Fibroblast of lung (primary cell): ENCODE data around the gene CREB5.

ENCODE experiments used
- CTCF ChIP-seq, 2 donors: IDR thresholded peaks in 1 of 2; conservative IDR thresholded peaks in 1 of 2; 1 replicate in 1 of 2; 2 replicates in 1 of 2; pipeline ENCODE4 v1.5.1; 2011 to 2012; ENCODE audit warnings: low read length in 2 of 2, control low read depth in 1 of 2, inconsistent platforms in 1 of 2, low read depth in 1 of 2, mild to moderate bottlenecking in 1 of 2
- EZH2 ChIP-seq: IDR thresholded peaks from 2 replicates; pipeline ENCODE4 v1.5.1; 2012; ENCODE audit warnings: low read length, control low read depth, mild to moderate bottlenecking; ENCODE audit errors: missing control alignments

GRCh38 chr7:28627896-28628295, 215.6 kb downstream of the CREB5 start:
- TF ChIP-seq CTCF (conservative IDR thresholded peaks at IDR 0.05 in 1 of 2, IDR thresholded peaks at IDR 0.05 in 1 of 2; ENCODE audit: low read depth in 1 of 2, low read length in 2 of 2) (no peak), EZH2 (no peak)
